HepG2 (cell line): ENCODE results near the gene RGS19. TPM values are rescaled to one million over a fixed set of nuclear protein-coding genes. Genes with fewer than 3 reads are reported as not detected.

Source experiments
- FOXM1 ChIP-seq: sonication (generic); formaldehyde crosslinking; IDR thresholded peaks from 2 replicates; pipeline ENCODE4 v1.5.0; 2020; ENCODE audit warnings: missing genetic modification reagents
- NFATC3 ChIP-seq: sonication (generic); formaldehyde crosslinking; IDR thresholded peaks from 2 replicates; pipeline ENCODE4 v1.5.1; 2020; ENCODE audit warnings: mild to moderate bottlenecking, missing genetic modification reagents
- PPARG ChIP-seq: conservative IDR thresholded peaks from 2 replicates; pipeline ENCODE4 v1.6.1; 2016; ENCODE audit warnings: missing biosample characterization, missing genetic modification reagents
- REST ChIP-seq, 2 experiments: IDR thresholded peaks; 2 replicates each; pipeline ENCODE4 v1.6.1; 2011 to 2012; ENCODE audit warnings: low read length in 2 of 2, borderline replicate concordance in 1 of 2, low read depth in 1 of 2, mild to moderate bottlenecking in 1 of 2, moderate library complexity in 1 of 2
- SMAD3 ChIP-seq: sonication (generic); formaldehyde crosslinking; IDR thresholded peaks from 2 replicates; pipeline ENCODE4 v1.4.0; 2020; ENCODE audit warnings: missing genetic modification reagents
- ZBTB2 ChIP-seq: sonication (generic); formaldehyde crosslinking; IDR thresholded peaks from 2 replicates; pipeline ENCODE4 v1.8.0; 2022; ENCODE audit warnings: low read depth, missing genetic modification reagents
- ZMAT3 ChIP-seq: sonication (generic); formaldehyde crosslinking; conservative IDR thresholded peaks from 2 replicates; pipeline ENCODE4 v1.7.0; 2021; ENCODE audit warnings: missing genetic modification reagents
- ZNF333 ChIP-seq: sonication (generic); formaldehyde crosslinking; IDR thresholded peaks from 2 replicates; pipeline ENCODE4 v1.4.0; 2020; ENCODE audit warnings: mild to moderate bottlenecking, missing genetic modification reagents, borderline replicate concordance
- ZNF513 ChIP-seq: sonication (generic); formaldehyde crosslinking; conservative IDR thresholded peaks from 2 replicates; pipeline ENCODE4 v1.5.0; 2020; ENCODE audit warnings: missing genetic modification reagents
- ZNF546 ChIP-seq: sonication (generic); formaldehyde crosslinking; conservative IDR thresholded peaks from 2 replicates; pipeline ENCODE4 v1.8.1; 2023; ENCODE audit warnings: mild to moderate bottlenecking, missing genetic modification reagents
- ZSCAN22 ChIP-seq: sonication (generic); formaldehyde crosslinking; IDR thresholded peaks from 2 replicates; pipeline ENCODE4 v1.4.0; 2020; ENCODE audit warnings: mild to moderate bottlenecking, missing genetic modification reagents
- polyA plus RNA-seq, 8 experiments: library from polyadenylated mRNA; depleted of rRNA in 3 of 8; stranded (reverse) in 7 of 8; unstranded in 1 of 8; fragments of >200 nt; fragmentation: Illumina TruSeq in 4 of 8; extraction: Trizol in 4 of 8; gene quantifications; 2 replicates each; pipeline versions ENCODE4 v1.2.1 to v1.2.3, GENCODE V29; 2011 to 2016; ENCODE audit warnings: low read depth in 4 of 8, missing spikeins in 1 of 8, mixed read lengths in 1 of 8; ENCODE audit not compliant: insufficient read depth in 1 of 8
- total RNA-seq, 5 experiments: library from RNA; depleted of rRNA; stranded (reverse); fragments of >200 nt; fragmentation: Illumina TruSeq; extraction: Trizol; gene quantifications; 2 replicates each; pipeline ENCODE4 v1.2.3, GENCODE V29; 2016; ENCODE audit warnings: low read depth in 1 of 5
- TF ChIP-seq, protein P1 (sequence below): sonication (generic); formaldehyde crosslinking; IDR thresholded peaks from 2 replicates; pipeline ENCODE4 v1.4.0; 2020; ENCODE audit warnings: mild to moderate bottlenecking, missing genetic modification reagents
- TF ChIP-seq, protein P2 (sequence below): IDR thresholded peaks from 2 replicates; pipeline ENCODE4 v1.6.1; 2016; ENCODE audit warnings: missing biosample characterization, missing genetic modification reagents, low read depth
- TF ChIP-seq, protein P3 (sequence below): sonication (generic); formaldehyde crosslinking; IDR thresholded peaks from 2 replicates; pipeline ENCODE4 v1.4.0; 2020; ENCODE audit warnings: missing genetic modification reagents
- TF ChIP-seq, protein P4 (sequence below): sonication (generic); formaldehyde crosslinking; IDR thresholded peaks from 2 replicates; pipeline ENCODE4 v1.5.1; 2020; ENCODE audit warnings: missing genetic modification reagents, mild to moderate bottlenecking, borderline replicate concordance

RGS19 gene
- total and polyA plus RNA-seq, 2 of the 13 experiments (the other 11 are each of a cell fraction or from before 2014, with no cell fraction given) = 10.7 to 11.9 TPM

- TF ChIP-seq REST (IDR thresholded peaks at IDR 0.05; ENCODE audit: borderline replicate concordance in 1 of 2, low read depth in 1 of 2, low read length in 2 of 2) = no peak
- no peak; the same call in 1 of the 2 replicates for TF ChIP-seq SMAD3 (CRISPR knock-in tag)
- TF ChIP-seq PPARG = peak; percentile 61; the same call in 1 of the 2 replicates
- TF ChIP-seq, protein P1, sequence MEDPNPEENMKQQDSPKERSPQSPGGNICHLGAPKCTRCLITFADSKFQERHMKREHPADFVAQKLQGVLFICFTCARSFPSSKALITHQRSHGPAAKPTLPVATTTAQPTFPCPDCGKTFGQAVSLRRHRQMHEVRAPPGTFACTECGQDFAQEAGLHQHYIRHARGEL (CRISPR knock-in tag) = 0 out of 2 replicates have a peak, but pooled peaks have one; percentile 62
- no peak for TF ChIP-seq ZNF333 (CRISPR knock-in tag)
- TF ChIP-seq, protein P2, sequence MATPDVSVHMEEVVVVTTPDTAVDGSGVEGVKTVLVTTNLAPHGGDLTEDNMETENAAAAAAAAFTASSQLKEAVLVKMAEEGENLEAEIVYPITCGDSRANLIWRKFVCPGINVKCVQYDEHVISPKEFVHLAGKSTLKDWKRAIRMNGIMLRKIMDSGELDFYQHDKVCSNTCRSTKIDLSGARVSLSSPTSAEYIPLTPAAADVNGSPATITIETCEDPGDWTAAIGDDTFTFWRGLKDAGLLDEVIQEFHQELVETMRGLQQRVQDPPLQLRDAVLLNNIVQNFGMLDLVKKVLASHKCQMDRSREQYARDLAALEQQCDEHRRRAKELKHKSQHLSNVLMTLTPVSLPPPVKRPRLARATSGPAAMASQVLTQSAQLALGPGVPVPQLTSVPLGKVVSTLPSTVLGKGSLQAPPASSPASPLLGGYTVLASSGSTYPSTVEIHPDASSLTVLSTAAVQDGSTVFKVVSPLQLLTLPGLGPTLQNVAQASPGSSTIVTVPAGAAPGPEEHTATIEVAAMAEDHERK (CRISPR knock-in tag) = 0 out of 2 replicates have a peak, but pooled peaks have one; percentile 32
- no peak for TF ChIP-seq NFATC3
- TF ChIP-seq ZNF546 (CRISPR knock-in tag) = no peak
- TF ChIP-seq ZMAT3 (CRISPR knock-in tag) = peak; percentile 23; the same call in 1 of the 2 replicates
- TF ChIP-seq ZBTB2 (CRISPR knock-in tag) = no peak
- TF ChIP-seq, protein P3, sequence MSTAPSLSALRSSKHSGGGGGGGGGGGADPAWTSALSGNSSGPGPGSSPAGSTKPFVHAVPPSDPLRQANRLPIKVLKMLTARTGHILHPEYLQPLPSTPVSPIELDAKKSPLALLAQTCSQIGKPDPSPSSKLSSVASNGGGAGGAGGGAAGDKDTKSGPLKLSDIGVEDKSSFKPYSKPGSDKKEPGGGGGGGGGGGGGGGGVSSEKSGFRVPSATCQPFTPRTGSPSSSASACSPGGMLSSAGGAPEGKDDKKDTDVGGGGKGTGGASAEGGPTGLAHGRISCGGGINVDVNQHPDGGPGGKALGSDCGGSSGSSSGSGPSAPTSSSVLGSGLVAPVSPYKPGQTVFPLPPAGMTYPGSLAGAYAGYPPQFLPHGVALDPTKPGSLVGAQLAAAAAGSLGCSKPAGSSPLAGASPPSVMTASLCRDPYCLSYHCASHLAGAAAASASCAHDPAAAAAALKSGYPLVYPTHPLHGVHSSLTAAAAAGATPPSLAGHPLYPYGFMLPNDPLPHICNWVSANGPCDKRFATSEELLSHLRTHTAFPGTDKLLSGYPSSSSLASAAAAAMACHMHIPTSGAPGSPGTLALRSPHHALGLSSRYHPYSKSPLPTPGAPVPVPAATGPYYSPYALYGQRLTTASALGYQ (CRISPR knock-in tag) = 0 out of 2 replicates have a peak, but pooled peaks have one; percentile 42
- TF ChIP-seq ZSCAN22 (CRISPR knock-in tag) = no peak
- TF ChIP-seq, protein P4, sequence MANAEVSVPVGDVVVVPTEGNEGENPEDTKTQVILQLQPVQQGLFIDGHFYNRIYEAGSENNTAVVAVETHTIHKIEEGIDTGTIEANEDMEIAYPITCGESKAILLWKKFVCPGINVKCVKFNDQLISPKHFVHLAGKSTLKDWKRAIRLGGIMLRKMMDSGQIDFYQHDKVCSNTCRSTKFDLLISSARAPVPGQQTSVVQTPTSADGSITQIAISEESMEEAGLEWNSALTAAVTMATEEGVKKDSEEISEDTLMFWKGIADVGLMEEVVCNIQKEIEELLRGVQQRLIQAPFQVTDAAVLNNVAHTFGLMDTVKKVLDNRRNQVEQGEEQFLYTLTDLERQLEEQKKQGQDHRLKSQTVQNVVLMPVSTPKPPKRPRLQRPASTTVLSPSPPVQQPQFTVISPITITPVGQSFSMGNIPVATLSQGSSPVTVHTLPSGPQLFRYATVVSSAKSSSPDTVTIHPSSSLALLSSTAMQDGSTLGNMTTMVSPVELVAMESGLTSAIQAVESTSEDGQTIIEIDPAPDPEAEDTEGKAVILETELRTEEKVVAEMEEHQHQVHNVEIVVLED (CRISPR knock-in tag) = no peak
- no peak for TF ChIP-seq ZNF513 (CRISPR knock-in tag)
- no peak for TF ChIP-seq FOXM1 (CRISPR knock-in tag)
These were observed 38.9 kb downstream of the RGS19 start (continued) for GRCh38 chr20:64040231-64041039.
